Calu3 (cell line): ENCODE results near the gene KLHL24. TPM values are rescaled to one million over a fixed set of nuclear protein-coding genes. Genes with fewer than 3 reads are reported as not detected.
"Not testable (repeated sequence)": the region's sequence is repeated elsewhere in the genome, so short reads cannot be mapped to it uniquely, and the experiment has no call there.

ENCODE experiments used
- BruUV-seq: library from RNA; stranded (reverse); fragments of 400-500 nt; replicated peaks from 2 replicates; lab custom pipeline; 2021; lab: Mats Ljungman, UMichigan
- CTCF ChIA-PET: fragments of 300-600 bp; sonication (Branson Sonifier 250); formaldehyde crosslinking; loops from one replicate; lab custom pipeline; 2022; ENCODE audit warnings: antibody characterized with exemption; lab: Charles Lee
- DNase-seq: peaks from one replicate; pipeline ENCODE4 v3.0.0; 2022
- H3K27ac Mint-ChIP-seq: one replicate; pipeline ENCODE4 v1.8.0; 2022; ENCODE audit warnings: mixed read lengths; ENCODE audit not compliant: unreplicated experiment
- H3K27me3 Mint-ChIP-seq: one replicate; pipeline ENCODE4 v1.8.0; 2022; ENCODE audit warnings: mixed read lengths; ENCODE audit not compliant: unreplicated experiment
- H3K36me3 Mint-ChIP-seq: one replicate; pipeline ENCODE4 v1.8.0; 2022; ENCODE audit warnings: mild to moderate bottlenecking, moderate library complexity, mixed read lengths; ENCODE audit not compliant: insufficient read depth, unreplicated experiment
- H3K4me1 Mint-ChIP-seq: one replicate; pipeline ENCODE4 v1.8.0; 2022; ENCODE audit warnings: mild to moderate bottlenecking, low read depth, mixed read lengths; ENCODE audit not compliant: unreplicated experiment
- H3K4me3 Mint-ChIP-seq: one replicate; pipeline ENCODE4 v1.8.0; 2022; ENCODE audit warnings: mild to moderate bottlenecking, low read depth, moderate library complexity, mixed read lengths; ENCODE audit not compliant: unreplicated experiment
- H3K9me3 Mint-ChIP-seq: one replicate; pipeline ENCODE4 v1.8.0; 2022; ENCODE audit warnings: low read depth, mixed read lengths; ENCODE audit not compliant: unreplicated experiment
- intact Hi-C: fragments of 100-400 bp; cut with micrococcal nuclease; formaldehyde crosslinking; loops from one replicate; pipeline ENCODE4 v1.10.0; 2022; ENCODE audit not compliant: unreplicated experiment
- total RNA-seq: library from RNA; stranded (reverse); gene quantifications from 2 replicates; pipeline ENCODE4 v1.2.3, GENCODE V29; 2022
- TF ChIP-seq, protein P1 (sequence below): fragments of 200-600 bp; IDR thresholded peaks from one replicate; pipeline ENCODE4 v1.8.0; 2022; ENCODE audit warnings: antibody characterized with exemption; ENCODE audit not compliant: unreplicated experiment

Gene KLHL24
- total RNA-seq, 1 experiment from 2014 or later: 42.7 TPM

DNA sequence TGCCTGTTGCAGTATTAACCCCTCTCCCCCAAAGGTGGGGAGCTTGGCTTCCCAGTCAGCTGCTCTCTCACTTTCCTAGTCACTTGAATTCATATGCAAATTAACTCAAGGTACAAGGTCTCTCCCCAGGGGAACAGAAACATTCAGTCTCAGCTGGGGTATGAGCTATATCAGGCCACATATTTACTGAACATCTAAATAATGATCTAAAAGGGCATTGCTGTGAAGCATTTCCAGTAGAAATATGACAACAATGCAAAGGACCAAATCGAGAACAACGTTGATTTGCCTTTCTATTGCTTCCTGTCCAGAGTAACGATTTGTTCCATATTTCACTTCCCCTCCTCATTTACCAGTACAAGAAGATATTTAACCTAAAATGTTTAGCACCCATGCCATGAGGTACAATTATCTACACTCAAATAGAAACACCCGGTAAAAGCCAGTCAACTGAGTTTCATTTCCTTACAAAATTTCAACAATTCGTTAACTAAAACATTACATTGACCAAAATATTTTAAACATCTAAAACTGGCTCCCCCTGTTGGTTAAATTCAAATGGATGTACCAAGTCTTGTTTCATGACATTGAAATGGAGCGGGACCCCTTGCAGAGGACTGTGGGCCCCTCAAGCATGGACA, 43.4 kb upstream of the KLHL24 start:
- TF ChIP-seq, protein P1, sequence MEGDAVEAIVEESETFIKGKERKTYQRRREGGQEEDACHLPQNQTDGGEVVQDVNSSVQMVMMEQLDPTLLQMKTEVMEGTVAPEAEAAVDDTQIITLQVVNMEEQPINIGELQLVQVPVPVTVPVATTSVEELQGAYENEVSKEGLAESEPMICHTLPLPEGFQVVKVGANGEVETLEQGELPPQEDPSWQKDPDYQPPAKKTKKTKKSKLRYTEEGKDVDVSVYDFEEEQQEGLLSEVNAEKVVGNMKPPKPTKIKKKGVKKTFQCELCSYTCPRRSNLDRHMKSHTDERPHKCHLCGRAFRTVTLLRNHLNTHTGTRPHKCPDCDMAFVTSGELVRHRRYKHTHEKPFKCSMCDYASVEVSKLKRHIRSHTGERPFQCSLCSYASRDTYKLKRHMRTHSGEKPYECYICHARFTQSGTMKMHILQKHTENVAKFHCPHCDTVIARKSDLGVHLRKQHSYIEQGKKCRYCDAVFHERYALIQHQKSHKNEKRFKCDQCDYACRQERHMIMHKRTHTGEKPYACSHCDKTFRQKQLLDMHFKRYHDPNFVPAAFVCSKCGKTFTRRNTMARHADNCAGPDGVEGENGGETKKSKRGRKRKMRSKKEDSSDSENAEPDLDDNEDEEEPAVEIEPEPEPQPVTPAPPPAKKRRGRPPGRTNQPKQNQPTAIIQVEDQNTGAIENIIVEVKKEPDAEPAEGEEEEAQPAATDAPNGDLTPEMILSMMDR: no peak
- intact Hi-C loops: no loop called here
- Mint-ChIP-seq H3K9me3 (peaks cover 2% of the 10 kb centered on the region), H3K27me3 (peaks cover 29% of the 10 kb centered on the region), H3K4me1 (no peaks in the 10 kb centered on the region), H3K27ac (no peak overlapping the region), H3K4me3 (no peak overlapping the region), H3K36me3 (no peaks in the 10 kb centered on the region)
- CTCF ChIA-PET: interaction anchor here (0.6 to 1.0 kb wide), 2 partner anchors 20 to 27 kb away, joined by 3 to 4 read pairs; no protein-coding TSS in a partner anchor
- no TSS peak for BruUV-seq
- DNase-seq: no peak

DNA sequence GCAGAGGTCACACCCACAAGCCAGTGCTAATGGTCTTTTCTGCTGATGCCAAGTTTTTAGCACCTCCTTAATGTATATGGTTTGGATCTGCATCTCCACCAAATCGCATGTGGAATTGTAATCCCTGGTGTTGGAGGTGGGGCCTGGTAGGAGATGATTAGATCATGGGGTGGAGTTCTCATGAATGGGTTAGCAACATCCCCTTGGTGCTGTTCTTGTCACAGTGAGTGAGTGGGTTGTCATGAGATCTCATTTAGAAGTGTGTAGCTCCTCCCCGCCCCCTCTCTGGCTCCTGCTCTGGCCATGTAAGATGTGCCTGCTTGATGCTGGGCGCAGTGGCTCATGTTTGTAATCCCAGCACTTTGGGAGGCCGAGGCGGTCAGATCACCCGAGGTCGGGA, 42.6 kb upstream of the KLHL24 start:
- no TSS peak for BruUV-seq
- Mint-ChIP-seq H3K4me1 (no peaks in the 10 kb centered on the region), H3K4me3 (no peak overlapping the region), H3K27me3 (peaks cover 29% of the 10 kb centered on the region), H3K36me3 (no peaks in the 10 kb centered on the region), H3K27ac (no peak overlapping the region), H3K9me3 (peaks cover 2% of the 10 kb centered on the region)
- intact Hi-C loops: no loop called here
- DNase-seq: no peak
- TF ChIP-seq, protein P1: no peak
- CTCF ChIA-PET: interaction anchor here (0.6 kb wide), 1 partner anchor 28 kb away, joined by 3 read pairs; no protein-coding TSS in a partner anchor

DNA sequence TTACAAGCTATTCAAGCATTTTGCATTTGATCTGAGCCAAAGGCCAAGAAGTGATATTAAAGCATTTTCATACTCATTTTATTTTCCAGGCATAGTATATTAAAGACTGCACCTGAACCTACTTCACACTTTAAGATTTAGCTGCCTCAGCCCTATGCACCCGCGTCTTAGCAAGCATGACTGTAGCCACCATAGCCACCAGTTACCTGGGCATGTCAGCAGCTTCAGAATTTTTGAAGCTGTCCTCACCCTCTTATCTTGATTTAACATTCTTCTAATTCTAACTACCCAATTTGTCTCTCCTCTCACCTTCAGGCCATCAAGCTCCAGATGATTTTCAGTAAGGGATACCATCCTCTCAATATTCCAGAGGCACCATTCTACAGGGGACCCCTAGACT, 40.8 kb upstream of the KLHL24 start:
- no TSS peak for BruUV-seq
- Mint-ChIP-seq H3K27me3 (peaks cover 17% of the 10 kb centered on the region), H3K4me3 (no peak overlapping the region), H3K36me3 (no peaks in the 10 kb centered on the region), H3K27ac (no peak overlapping the region), H3K9me3 (peaks cover 9% of the 10 kb centered on the region), H3K4me1 (no peaks in the 10 kb centered on the region)
- TF ChIP-seq, protein P1: no peak
- CTCF ChIA-PET: interaction anchor here (0.5 to 0.7 kb wide), 2 partner anchors 651 to 1194 kb away, joined by 3 read pairs; no protein-coding TSS in a partner anchor
- intact Hi-C loops: no loop called here
- no peak for DNase-seq

DNA sequence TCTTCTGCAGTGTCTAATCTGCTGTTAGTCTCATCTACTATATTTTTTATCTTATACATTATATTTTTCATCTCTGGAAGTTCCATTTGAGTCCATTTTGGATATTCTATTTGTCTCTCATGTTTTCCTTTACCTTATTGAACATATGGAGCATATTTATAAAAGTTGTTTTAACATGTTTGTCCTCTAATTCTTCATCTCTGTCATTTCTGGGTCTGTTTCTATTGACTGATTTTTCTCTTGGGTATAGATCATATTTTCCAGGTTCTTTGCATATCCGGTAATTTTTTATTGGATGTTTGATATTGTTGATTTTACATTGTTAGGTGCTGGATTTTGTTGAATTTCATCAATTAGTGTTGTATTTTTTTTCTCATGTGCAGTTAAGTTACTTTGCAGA, 37.5 kb upstream of the KLHL24 start:
- Mint-ChIP-seq H3K27me3 (peaks cover 12% of the 10 kb centered on the region), H3K9me3 (peaks cover 9% of the 10 kb centered on the region), H3K4me3 (no peak overlapping the region), H3K36me3 (no peaks in the 10 kb centered on the region), H3K27ac (no peak overlapping the region), H3K4me1 (no peaks in the 10 kb centered on the region)
- TF ChIP-seq, protein P1: no peak
- BruUV-seq: no TSS peak
- no peak for DNase-seq
- CTCF ChIA-PET: interaction anchor here (1.1 kb wide), 1 partner anchor 8 kb away, joined by 3 read pairs; no protein-coding TSS in a partner anchor
- intact Hi-C loops: no loop called here

DNA sequence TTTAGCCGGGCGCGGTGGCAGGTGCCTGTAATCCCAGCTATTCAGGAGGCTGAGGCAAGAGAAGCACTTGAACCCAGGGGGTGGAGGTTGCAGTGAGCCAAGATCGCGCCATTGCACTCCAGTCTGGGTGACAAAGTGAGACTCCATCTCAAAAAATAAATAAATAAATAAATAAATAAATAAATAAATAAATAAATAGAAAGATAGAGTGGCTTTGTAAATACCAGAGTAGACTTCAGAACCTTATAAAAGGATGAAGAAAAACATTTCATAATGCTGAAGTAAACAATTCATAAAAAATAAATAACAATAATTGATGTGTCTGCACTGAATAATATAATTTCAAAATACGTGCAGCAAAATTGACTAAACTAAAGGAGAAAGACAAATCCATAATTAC, 24.1 kb upstream of the KLHL24 start:
- peaks cover 27% of the 10 kb centered on the region for H3K27me3 Mint-ChIP-seq
- H3K4me3 Mint-ChIP-seq, DNase-seq, H3K4me1 Mint-ChIP-seq, H3K9me3 Mint-ChIP-seq, intact Hi-C loops, H3K27ac Mint-ChIP-seq, BruUV-seq, CTCF ChIA-PET, H3K36me3 Mint-ChIP-seq: not testable (repeated sequence)
